Cardiac muscle cell (in vitro differentiated cells and primary cell): ENCODE results near the gene SPDL1. TPM values are rescaled to one million over a fixed set of nuclear protein-coding genes. Genes with fewer than 3 reads are reported as not detected.

Source experiments
- DNase-seq, 2 donors: peaks; one replicate each; pipeline versions ENCODE4 v3.0.0 to v3.0.0-alpha.2; 2010 to 2017; ENCODE audit warnings: low read depth in 1 of 2, low spot score in 1 of 2
- H3K27ac ChIP-seq: fragments of 200-600 bp; sonication (generic); 2 replicates; pipeline ENCODE4 v1.5.1; 2016
- H3K27me3 ChIP-seq: fragments of 200-600 bp; sonication (generic); 2 replicates; pipeline ENCODE4 v1.6.0; 2016; ENCODE audit warnings: control low read depth
- H3K36me3 ChIP-seq: fragments of 200-600 bp; sonication (generic); 2 replicates; pipeline ENCODE4 v1.5.1; 2016; ENCODE audit warnings: control low read depth
- H3K4me1 ChIP-seq: fragments of 200-600 bp; sonication (generic); 2 replicates; pipeline ENCODE4 v1.8.1; 2017; ENCODE audit warnings: low read depth, mild to moderate bottlenecking, mixed run types
- H3K4me3 ChIP-seq: fragments of 200-600 bp; sonication (generic); 2 replicates; pipeline ENCODE4 v1.5.1; 2016; ENCODE audit warnings: mild to moderate bottlenecking
- H3K9me3 ChIP-seq: fragments of 200-600 bp; sonication (generic); 2 replicates; pipeline ENCODE4 v1.5.1; 2017; ENCODE audit warnings: low read depth, mild to moderate bottlenecking, control low read depth
- CTCF ChIP-seq: IDR thresholded peaks from 2 replicates; pipeline ENCODE4 v1.5.1; 2012; ENCODE audit warnings: low read depth, mild to moderate bottlenecking, low read length
- polyA plus RNA-seq: library from polyadenylated mRNA; unstranded; fragments of >200 nt; fragmentation: Nextera tagmentation; extraction: Ambion mirVana; gene quantifications from 2 replicates; pipeline ENCODE4 v1.2.1, GENCODE V29; 2016
- total RNA-seq: library from RNA; depleted of rRNA; stranded (reverse); fragments of >200 nt; gene quantifications from 2 replicates; pipeline ENCODE4 v1.2.3, GENCODE V29; 2016

Gene SPDL1
- total and polyA plus RNA-seq, 2 experiments from 2014 or later = 29.0 to 37.5 TPM

- Histone ChIP-seq H3K27ac (no peak overlapping the region), H3K4me1 (no peaks in the 10 kb centered on the region), H3K4me3 (no peak overlapping the region), H3K36me3 (no peaks in the 10 kb centered on the region), H3K9me3 (no peaks in the 10 kb centered on the region), H3K27me3 (no peaks in the 10 kb centered on the region)
- TF ChIP-seq CTCF = no peak
- no peak for DNase-seq
These were observed 25.7 kb upstream of the SPDL1 start for GRCh38 chr5:169557838-169558237.

- peak in 1 of 2 donors; percentile 33 for DNase-seq
- Histone ChIP-seq H3K36me3 (no peaks in the 10 kb centered on the region), H3K9me3 (no peaks in the 10 kb centered on the region), H3K27me3 (no peaks in the 10 kb centered on the region), H3K27ac (no peak overlapping the region), H3K4me3 (no peak overlapping the region), H3K4me1 (no peaks in the 10 kb centered on the region)
- TF ChIP-seq CTCF = no peak
These were observed 21.7 kb upstream of the SPDL1 start for GRCh38 chr5:169561893-169562292.

- Histone ChIP-seq H3K4me3 (no peak overlapping the region), H3K36me3 (no peaks in the 10 kb centered on the region), H3K27ac (no peak overlapping the region), H3K9me3 (no peaks in the 10 kb centered on the region), H3K4me1 (no peaks in the 10 kb centered on the region), H3K27me3 (no peaks in the 10 kb centered on the region)
- no peak for TF ChIP-seq CTCF
- DNase-seq = no peak
These were observed 20.2 kb upstream of the SPDL1 start for GRCh38 chr5:169563369-169563768.

GRCh38 chr5:169566202-169566601, 17.4 kb upstream of the SPDL1 start:
- no peaks in the 10 kb centered on the region for H3K4me1 ChIP-seq
- peaks cover 3% of the 10 kb centered on the region for H3K27me3 ChIP-seq
- DNase-seq = no peak

GRCh38 chr5:169567079-169567478, 16.5 kb upstream of the SPDL1 start:
- no peaks in the 10 kb centered on the region for H3K36me3 ChIP-seq
- no peak overlapping the region for H3K27ac ChIP-seq
- no peak for TF ChIP-seq CTCF
- DNase-seq = peak; percentile 62 to 66
- no peak overlapping the region for H3K4me3 ChIP-seq
- peaks cover 8% of the 10 kb centered on the region for H3K27me3 ChIP-seq
- no peaks in the 10 kb centered on the region for H3K9me3 ChIP-seq
- no peaks in the 10 kb centered on the region for H3K4me1 ChIP-seq

More at GRCh38 chr5:169566202-169566601, 17.4 kb upstream of the SPDL1 start:
- Histone ChIP-seq H3K36me3 (no peaks in the 10 kb centered on the region), H3K4me3 (no peak overlapping the region), H3K9me3 (no peaks in the 10 kb centered on the region), H3K27ac (no peak overlapping the region)
- no peak for TF ChIP-seq CTCF

- H3K27me3 ChIP-seq = peaks cover 11% of the 10 kb centered on the region
- DNase-seq = no peak
- no peak for TF ChIP-seq CTCF
- no peak overlapping the region for H3K27ac ChIP-seq
- H3K9me3 ChIP-seq = no peaks in the 10 kb centered on the region
- H3K4me3 ChIP-seq = no peak overlapping the region
- H3K4me1 ChIP-seq = no peaks in the 10 kb centered on the region
- H3K36me3 ChIP-seq = no peaks in the 10 kb centered on the region
These were observed 14.1 kb upstream of the SPDL1 start for GRCh38 chr5:169569513-169569912.
